Karpas-422 (cell line): ENCODE data around the gene KMT2C. TPM values are rescaled to one million over a fixed set of nuclear protein-coding genes. Genes with fewer than 3 reads are reported as not detected.
"Not testable (repeated sequence)": the region's sequence is repeated elsewhere in the genome, so short reads cannot be mapped to it uniquely, and the experiment has no call there.

ENCODE experiments used
- DNase-seq: peaks from one replicate; pipeline ENCODE4 v3.0.0-alpha.2; 2015
- H2AFZ ChIP-seq: fragments of 200-600 bp; sonication (generic); 2 replicates; pipeline ENCODE4 v1.6.1; 2014; ENCODE audit warnings: antibody characterized with exemption, low read length, mixed read lengths
- H3K27ac ChIP-seq: fragments of 200-600 bp; sonication (generic); 2 replicates; pipeline ENCODE4 v1.5.1; 2014; ENCODE audit warnings: mild to moderate bottlenecking, low read length, moderate library complexity
- H3K27me3 ChIP-seq: fragments of 200-600 bp; sonication (generic); 2 replicates; pipeline ENCODE4 v1.6.1; 2014; ENCODE audit warnings: low read length, mixed read lengths
- H3K36me3 ChIP-seq: fragments of 200-600 bp; sonication (generic); 2 replicates; pipeline ENCODE4 v1.6.1; 2014; ENCODE audit warnings: low read length, mixed read lengths; ENCODE audit not compliant: insufficient read depth
- H3K4me1 ChIP-seq: fragments of 200-600 bp; sonication (generic); 2 replicates; pipeline ENCODE4 v1.6.1; 2014; ENCODE audit warnings: mild to moderate bottlenecking, low read length, mixed read lengths
- H3K4me2 ChIP-seq: fragments of 200-600 bp; sonication (generic); 2 replicates; pipeline ENCODE4 v1.6.1; 2014; ENCODE audit warnings: low read length, low read depth, mild to moderate bottlenecking; ENCODE audit not compliant: poor library complexity, severe bottlenecking
- H3K4me3 ChIP-seq: fragments of 200-600 bp; sonication (generic); 2 replicates; pipeline ENCODE4 v1.5.1; 2014; ENCODE audit warnings: mild to moderate bottlenecking, antibody characterized with exemption, low read length, mixed read lengths
- H3K79me2 ChIP-seq: fragments of 200-600 bp; sonication (generic); 2 replicates; pipeline ENCODE4 v1.6.1; 2014; ENCODE audit warnings: mild to moderate bottlenecking, low read length, mixed read lengths
- H3K9ac ChIP-seq: fragments of 200-600 bp; sonication (generic); 2 replicates; pipeline ENCODE4 v1.6.0; 2014; ENCODE audit warnings: low read length
- H3K9me2 ChIP-seq: fragments of 200-600 bp; sonication (generic), shearing (Covaris generic); replicated peaks from 2 replicates; pipeline ENCODE4 v1.6.0; 2014; ENCODE audit warnings: mild to moderate bottlenecking, low read length, moderate library complexity; ENCODE audit not compliant: insufficient read depth
- H3K9me3 ChIP-seq: fragments of 300-700, 200-600 bp; sonication (generic); 2 replicates; pipeline ENCODE4 v1.6.1; 2014; ENCODE audit warnings: low read length, mixed read lengths
- H4K20me1 ChIP-seq: fragments of 200-600 bp; sonication (generic); 2 replicates; pipeline ENCODE4 v1.6.1; 2014; ENCODE audit warnings: mild to moderate bottlenecking, antibody characterized with exemption, low read length, low read depth; ENCODE audit not compliant: insufficient read depth
- total RNA-seq: library from RNA; depleted of rRNA; stranded (reverse); fragments of >200 nt; shearing (Covaris generic); gene quantifications from 2 replicates; pipeline ENCODE4 v1.2.3, GENCODE V29; 2014; ENCODE audit warnings: low replicate concordance

Gene KMT2C
- total RNA-seq, 1 experiment from 2014 or later, result 70.7 TPM

- Histone ChIP-seq H2AFZ (no peak overlapping the region), H3K4me2 (no peak overlapping the region), H3K36me3 (peaks cover 31% of the 10 kb centered on the region), H3K4me1 (peaks cover 17% of the 10 kb centered on the region), H3K27ac (no peak overlapping the region), H3K9ac (no peak overlapping the region), H3K27me3 (no peaks in the 10 kb centered on the region), H4K20me1 (peaks cover 6% of the 10 kb centered on the region), H3K4me3 (no peak overlapping the region), H3K79me2 (peaks cover 100% of the 10 kb centered on the region), H3K9me2 (no peaks in the 10 kb centered on the region), H3K9me3 (peaks cover 24% of the 10 kb centered on the region)
- DNase-seq, result no peak
These were observed 11.3 kb downstream of the KMT2C start for GRCh38 chr7:152424348-152425108.

GRCh38 chr7:152423991-152424347, 11.8 kb downstream of the KMT2C start:
- Histone ChIP-seq H3K9me3 (peaks cover 24% of the 10 kb centered on the region), H3K9me2 (no peaks in the 10 kb centered on the region), H3K79me2 (peaks cover 100% of the 10 kb centered on the region), H3K4me3 (no peak overlapping the region), H3K4me2 (no peak overlapping the region), H2AFZ (no peak overlapping the region), H4K20me1 (peaks cover 6% of the 10 kb centered on the region), H3K27me3 (no peaks in the 10 kb centered on the region), H3K36me3 (peaks cover 31% of the 10 kb centered on the region), H3K9ac (no peak overlapping the region), H3K27ac (no peak overlapping the region), H3K4me1 (peaks cover 14% of the 10 kb centered on the region)
- no peak for DNase-seq

GRCh38 chr7:152423171-152423570, 12.6 kb downstream of the KMT2C start:
- H3K27me3 ChIP-seq, H3K9ac ChIP-seq, H3K9me2 ChIP-seq, H4K20me1 ChIP-seq, H3K4me3 ChIP-seq, H3K4me2 ChIP-seq, H2AFZ ChIP-seq, H3K27ac ChIP-seq, DNase-seq: not testable (repeated sequence)
- peaks cover 10% of the 10 kb centered on the region for H3K4me1 ChIP-seq
- peaks cover 100% of the 10 kb centered on the region for H3K79me2 ChIP-seq
- H3K9me3 ChIP-seq, result peaks cover 24% of the 10 kb centered on the region
- peaks cover 31% of the 10 kb centered on the region for H3K36me3 ChIP-seq

DNA sequence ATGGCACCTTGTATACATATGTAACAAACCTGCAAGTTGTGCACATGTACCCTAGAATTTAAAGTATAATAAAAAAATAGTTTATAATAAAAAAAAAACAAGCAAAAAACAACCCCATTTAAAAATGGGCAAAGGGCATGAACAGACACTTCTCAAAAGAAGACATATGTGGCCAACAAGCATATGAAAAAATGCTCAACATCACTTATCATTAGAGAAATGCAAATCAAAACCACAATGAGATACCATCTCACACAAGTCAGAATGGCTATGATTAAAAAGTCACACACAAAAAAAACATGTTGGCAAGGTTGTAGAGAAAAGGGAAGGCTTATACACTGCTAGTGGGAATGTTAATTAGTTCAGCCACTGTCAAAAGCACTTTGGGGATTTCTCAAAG, 14.9 kb downstream of the KMT2C start:
- Histone ChIP-seq H3K36me3 (peaks cover 24% of the 10 kb centered on the region), H3K4me1 (peaks cover 10% of the 10 kb centered on the region), H3K79me2 (peaks cover 99% of the 10 kb centered on the region), H3K9me3 (peaks cover 24% of the 10 kb centered on the region)
- not testable (repeated sequence) for H3K9ac ChIP-seq, H3K9me2 ChIP-seq, H4K20me1 ChIP-seq, H3K4me2 ChIP-seq, H3K27ac ChIP-seq, H2AFZ ChIP-seq, H3K27me3 ChIP-seq, DNase-seq, H3K4me3 ChIP-seq

GRCh38 chr7:152419473-152420429, 16.1 kb downstream of the KMT2C start:
- H3K4me2 ChIP-seq, result no peak overlapping the region

DNA sequence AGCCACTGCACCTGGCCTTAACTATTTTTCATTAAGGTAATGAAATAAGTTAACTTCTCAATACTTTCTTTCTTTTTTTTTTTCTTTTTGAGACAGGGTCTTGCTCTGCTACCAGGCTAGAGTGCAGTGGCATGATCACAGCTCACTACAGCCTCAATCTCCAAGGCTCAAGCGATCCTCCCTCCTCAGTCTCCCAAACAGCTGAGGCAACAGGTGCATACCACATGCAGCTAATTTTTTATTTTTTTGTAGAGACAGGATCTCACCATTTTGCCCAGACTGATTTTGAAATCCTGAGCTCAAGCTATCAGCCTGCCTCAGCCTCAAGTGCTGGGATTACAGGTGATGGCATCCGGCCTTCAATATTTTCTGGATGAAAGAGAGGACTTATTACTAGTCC, 21.0 kb downstream of the KMT2C start:
- Histone ChIP-seq H3K79me2 (peaks cover 98% of the 10 kb centered on the region), H3K27me3 (no peaks in the 10 kb centered on the region), H3K4me1 (peaks cover 4% of the 10 kb centered on the region), H3K4me3 (no peak overlapping the region), H3K36me3 (no peaks in the 10 kb centered on the region), H3K4me2 (no peak overlapping the region), H3K27ac (no peak overlapping the region), H2AFZ (no peak overlapping the region), H3K9ac (no peak overlapping the region), H4K20me1 (0 out of 2 replicates have a peak, but pooled peaks cover 5% of the 10 kb centered on the region), H3K9me3 (no peaks in the 10 kb centered on the region), H3K9me2 (no peaks in the 10 kb centered on the region)
- DNase-seq, result no peak

More at GRCh38 chr7:152419473-152420429, 16.1 kb downstream of the KMT2C start:
- Histone ChIP-seq H3K4me3 (no peak overlapping the region), H3K36me3 (peaks cover 20% of the 10 kb centered on the region), H3K27ac (peak overlapping the region; percentile 51), H3K9ac (no peak overlapping the region), H3K79me2 (peaks cover 99% of the 10 kb centered on the region), H3K27me3 (no peaks in the 10 kb centered on the region), H2AFZ (no peak overlapping the region), H3K4me1 (peaks cover 10% of the 10 kb centered on the region), H3K9me3 (peaks cover 18% of the 10 kb centered on the region), H4K20me1 (peaks cover 6% of the 10 kb centered on the region; the same call in 1 of the 2 replicates), H3K9me2 (no peaks in the 10 kb centered on the region)
- no peak for DNase-seq

GRCh38 chr7:152411389-152411788, 24.4 kb downstream of the KMT2C start:
- Histone ChIP-seq H3K27ac (no peak overlapping the region), H3K4me2 (no peak overlapping the region), H3K9ac (no peak overlapping the region), H3K4me3 (no peak overlapping the region), H3K36me3 (no peaks in the 10 kb centered on the region), H3K4me1 (no peaks in the 10 kb centered on the region), H3K9me3 (0 out of 2 replicates have a peak, but pooled peaks cover 6% of the 10 kb centered on the region), H3K9me2 (no peaks in the 10 kb centered on the region), H2AFZ (no peak overlapping the region), H3K27me3 (no peaks in the 10 kb centered on the region), H3K79me2 (peaks cover 94% of the 10 kb centered on the region), H4K20me1 (0 out of 2 replicates have a peak, but pooled peaks cover 5% of the 10 kb centered on the region)
- no peak for DNase-seq

GRCh38 chr7:152406491-152406890, 29.3 kb downstream of the KMT2C start:
- no peaks in the 10 kb centered on the region for H3K4me1 ChIP-seq
- H3K9me3 ChIP-seq, result peaks cover 31% of the 10 kb centered on the region
- H3K9me2 ChIP-seq, result no peaks in the 10 kb centered on the region
- peaks cover 93% of the 10 kb centered on the region for H3K79me2 ChIP-seq
- H3K4me2 ChIP-seq, result no peak overlapping the region
- no peaks in the 10 kb centered on the region for H3K36me3 ChIP-seq
- H4K20me1 ChIP-seq, result no peaks in the 10 kb centered on the region
- no peak for DNase-seq
- no peak overlapping the region for H3K27ac ChIP-seq
- no peak overlapping the region for H2AFZ ChIP-seq
- no peaks in the 10 kb centered on the region for H3K27me3 ChIP-seq
- no peak overlapping the region for H3K9ac ChIP-seq
- no peak overlapping the region for H3K4me3 ChIP-seq
